GM12878 (cell line): ENCODE measurements around the gene SYNPR. TPM values are rescaled to one million over a fixed set of nuclear protein-coding genes. Genes with fewer than 3 reads are reported as not detected.
A peak's percentile ranks its signal among the peaks of the same experiment; 100 is the strongest.

ENCODE experiments used
- ATAC-seq: fragments of 200-7000 bp; cut with Tn5 transposase; 3 replicates; pipeline ENCODE4 v1.9.1; 2020; ENCODE audit warnings: mild to moderate bottlenecking, moderate library complexity
- BruUV-seq: library from RNA; stranded (reverse); fragments of 400-500 nt; replicated peaks from 2 replicates; lab custom pipeline; 2021; lab: Mats Ljungman, UMichigan
- CTCF ChIA-PET: fragments of 300-600 bp; sonication (Branson Sonifier 250); formaldehyde crosslinking; extraction: SDS; loops from one replicate; lab custom pipeline; 2021; ENCODE audit warnings: inconsistent platforms; lab: Yijun Ruan, JAX
- POLR2A ChIA-PET: fragments of 350-600 bp; formaldehyde crosslinking; extraction: SDS; loops from one replicate; lab custom pipeline; 2021; ENCODE audit warnings: inconsistent platforms; lab: Charles Lee
- RAD21 ChIA-PET: fragments of 300-600 bp; sonication (Branson Sonifier 250); formaldehyde crosslinking; loops from one replicate; lab custom pipeline; 2023; ENCODE audit warnings: antibody characterized with exemption; ENCODE audit not compliant: unreplicated experiment; lab: Charles Lee
- SMC1A ChIA-PET: fragments of 300-600 bp; sonication (Branson Sonifier 250); formaldehyde crosslinking; loops from one replicate; lab custom pipeline; 2023; ENCODE audit not compliant: unreplicated experiment, uncharacterized antibody; lab: Charles Lee
- DNase-seq: peaks from one replicate; pipeline ENCODE4 v3.0.0-alpha.2; 2011; ENCODE audit warnings: low read depth, low spot score
- FAIRE-seq: peaks from 3 replicates; lab custom pipeline; 2011; peaks lifted over from hg19 to GRCh38; lab: Jason Lieb, UNC
- H2AFZ ChIP-seq: 2 replicates; pipeline ENCODE4 v1.6.0; 2011; ENCODE audit warnings: low read depth, low read length, control low read depth; ENCODE audit not compliant: control insufficient read depth
- H3K27ac ChIP-seq: 2 replicates; pipeline ENCODE4 v1.5.1; 2011; ENCODE audit warnings: control low read depth; ENCODE audit not compliant: control insufficient read depth, insufficient read depth
- H3K27me3 ChIP-seq, 2 experiments: replicated peaks in 1 of 2; 2 replicates each; pipeline versions ENCODE4 v1.6.0 to v1.6.1; 2011; ENCODE audit warnings: low read length in 1 of 2; ENCODE audit not compliant: control insufficient read depth in 2 of 2, insufficient read depth in 2 of 2
- H3K36me3 ChIP-seq, 2 experiments: 2 replicates each; pipeline ENCODE4 v1.5.1; 2011; ENCODE audit warnings: low read length in 1 of 2; ENCODE audit not compliant: control insufficient read depth in 2 of 2, insufficient read depth in 2 of 2
- H3K4me1 ChIP-seq: 2 replicates; pipeline ENCODE4 v1.6.1; 2011; ENCODE audit warnings: mild to moderate bottlenecking, low read length, moderate library complexity, mixed read lengths; ENCODE audit not compliant: control insufficient read depth, insufficient read depth
- H3K4me2 ChIP-seq: 2 replicates; pipeline ENCODE4 v1.6.0; 2011; ENCODE audit warnings: control low read depth; ENCODE audit not compliant: control insufficient read depth, insufficient read depth
- H3K4me3 ChIP-seq: fragments of 200-600 bp; sonication (generic); 2 replicates; pipeline ENCODE4 v1.5.1; 2016
- H3K79me2 ChIP-seq: 2 replicates; pipeline ENCODE4 v1.6.0; 2011; ENCODE audit warnings: low read length; ENCODE audit not compliant: control insufficient read depth, insufficient read depth
- H3K9ac ChIP-seq: 2 replicates; pipeline ENCODE4 v1.8.0; 2011; ENCODE audit warnings: low read length, control low read depth, mixed read lengths; ENCODE audit not compliant: control insufficient read depth, insufficient read depth
- H3K9me3 ChIP-seq: replicated peaks from 3 replicates; pipeline ENCODE4 v1.5.1; 2011; ENCODE audit warnings: mild to moderate bottlenecking, low read length; ENCODE audit not compliant: control insufficient read depth, insufficient read depth
- H4K20me1 ChIP-seq: 2 replicates; pipeline ENCODE4 v1.6.0; 2011; ENCODE audit not compliant: control insufficient read depth, insufficient read depth
- EP300 ChIP-seq, 2 experiments: fragments of 150-350 bp in 1 of 2; IDR thresholded peaks; 2 replicates each; pipeline ENCODE4 v1.6.1; 2011 to 2012; ENCODE audit warnings: low read depth in 2 of 2, low read length in 2 of 2, borderline replicate concordance in 1 of 2, improper control_type of control experiment in 1 of 2, inconsistent platforms in 1 of 2; ENCODE audit not compliant: control insufficient read depth in 1 of 2
- IKZF1 ChIP-seq: fragments of 450-650 bp; conservative IDR thresholded peaks from 2 replicates; pipeline ENCODE4 v1.6.1; 2017; ENCODE audit warnings: antibody characterized with exemption, mild to moderate bottlenecking
- POLR2AphosphoS5 ChIP-seq: IDR thresholded peaks from 2 replicates; pipeline ENCODE4 v1.6.1; 2011; ENCODE audit warnings: mild to moderate bottlenecking, low read length, inconsistent platforms
- REST ChIP-seq: IDR thresholded peaks from 2 replicates; pipeline ENCODE4 v1.6.1; 2012; ENCODE audit warnings: mild to moderate bottlenecking, low read depth, low read length
- SIX5 ChIP-seq: IDR thresholded peaks from 2 replicates; pipeline ENCODE4 v1.6.1; 2011; ENCODE audit warnings: mild to moderate bottlenecking, low read depth, low read length, moderate library complexity; ENCODE audit not compliant: severe bottlenecking
- YY1 ChIP-seq: IDR thresholded peaks from 2 replicates; pipeline ENCODE4 v1.6.1; 2011; ENCODE audit warnings: low read depth, mild to moderate bottlenecking, low read length
- WGBS: methylation state at CpG from one replicate; pipeline ENCODE4 v1.1.6; 2016; ENCODE audit warnings: low lambda C conversion rate; ENCODE audit not compliant: insufficient replicate concordance, insufficient coverage; ENCODE audit errors: missing lambda C conversion rate; 5-methylcytosine and 5-hydroxymethylcytosine counted together
- in situ Hi-C: fragments of 300-500 bp; cut with MboI; formaldehyde crosslinking; loops from 9 replicates; pipeline ENCODE4 v1.14.3; 2018; ENCODE audit warnings: mixed read lengths
- intact Hi-C: fragments of 100-400 bp; cut with micrococcal nuclease; formaldehyde crosslinking; loops from one replicate; pipeline ENCODE4 v1.14.2; 2022; ENCODE audit not compliant: unreplicated experiment
- polyA plus RNA-seq, 11 experiments: library from polyadenylated mRNA; depleted of rRNA in 4 of 11; unstranded in 6 of 11; stranded (reverse) in 5 of 11; fragments of >200 nt; fragmentation: Nextera tagmentation in 4 of 11; fragmentation: Illumina TruSeq in 1 of 11; extraction: Ambion mirVana in 4 of 11; extraction: Trizol in 1 of 11; gene quantifications; 1 replicate in 1 of 11; 2 replicates in 10 of 11; pipeline versions ENCODE4 v1.2.1 to v1.2.3, GENCODE V29; 2011 to 2016; ENCODE audit warnings: inconsistent platforms in 2 of 11, missing spikeins in 2 of 11, low read depth in 1 of 11
- total RNA-seq, 4 experiments: library from RNA; depleted of rRNA in 3 of 4; stranded (reverse); fragments of >200 nt in 3 of 4; fragmentation: Illumina TruSeq in 1 of 4; extraction: Trizol in 1 of 4; gene quantifications; 2 replicates each; pipeline versions ENCODE4 v1.2.1 to v1.2.3, GENCODE V29; 2013 to 2021

Gene SYNPR
- total and polyA plus RNA-seq, 10 of the 15 experiments (the other 5 are each of a cell fraction or from before 2014, with no cell fraction given) = not detected

GRCh38 chr3:63355809-63356208, 77.7 kb downstream of the SYNPR start:
- Histone ChIP-seq H3K4me2 (no peak overlapping the region), H3K9me3 (no peaks in the 10 kb centered on the region), H3K27me3 (no peaks in the 10 kb centered on the region), H2AFZ (no peak overlapping the region), H3K9ac (no peak overlapping the region), H3K36me3 (no peaks in the 10 kb centered on the region), H3K4me1 (no peaks in the 10 kb centered on the region), H3K4me3 (no peak overlapping the region), H3K79me2 (no peaks in the 10 kb centered on the region), H4K20me1 (no peaks in the 10 kb centered on the region), H3K27ac (no peak overlapping the region)
- CTCF ChIA-PET = no interaction called here
- in situ Hi-C loops (no loop called here), intact Hi-C loops (no loop called here)
- no peak for TF ChIP-seq IKZF1
- BruUV-seq = no TSS peak
- WGBS = 17% methylated on average over 2 of the region's 2 CpGs
- no peak for DNase-seq
- no peak for ATAC-seq
- POLR2A ChIA-PET = no interaction called here
- RAD21 ChIA-PET = no interaction called here
- no peak for FAIRE-seq
- SMC1A ChIA-PET = interaction anchor here (1.7 kb wide), 1 partner anchor 14 kb away, joined by 3 read pairs; no protein-coding TSS in a partner anchor

- RAD21 ChIA-PET = interaction anchor here (1.8 kb wide), 1 partner anchor 454 kb away, joined by 5 read pairs; the partner anchor contains the start of gene C3orf49
- TF ChIP-seq YY1 = no peak
- no peak for TF ChIP-seq POLR2AphosphoS5
- peak; percentile 70 for TF ChIP-seq REST
- no peak for TF ChIP-seq EP300 (IDR thresholded peaks at IDR 0.05; ENCODE audit: borderline replicate concordance in 1 of 2, control insufficient read depth in 1 of 2, low read depth in 2 of 2, low read length in 2 of 2)
- TF ChIP-seq SIX5 = no peak
- SMC1A ChIA-PET = no interaction called here
- POLR2A ChIA-PET = no interaction called here
- H4K20me1 ChIP-seq = no peaks in the 10 kb centered on the region
- H2AFZ ChIP-seq = no peak overlapping the region
- no peaks in the 10 kb centered on the region for H3K36me3 ChIP-seq
- no peaks in the 10 kb centered on the region for H3K9me3 ChIP-seq
- no peak overlapping the region for H3K4me3 ChIP-seq
- CTCF ChIA-PET = interaction anchor here (0.9 to 7.8 kb wide), 4 partner anchors 13 to 454 kb away, joined by 3 to 53 read pairs (median 3); partner anchors contain the start of gene C3orf49
- no peak overlapping the region for H3K27ac ChIP-seq
- BruUV-seq = no TSS peak
- intact Hi-C loops = no loop called here
- no peak for FAIRE-seq
- no peak for DNase-seq
- no peak overlapping the region for H3K4me2 ChIP-seq
- 0% methylated on average over 1 of the region's 1 CpG for WGBS
- ATAC-seq = no peak
- H3K27me3 ChIP-seq = no peaks in the 10 kb centered on the region
- H3K4me1 ChIP-seq = no peaks in the 10 kb centered on the region
- no peak overlapping the region for H3K9ac ChIP-seq
- H3K79me2 ChIP-seq = no peaks in the 10 kb centered on the region
- in situ Hi-C loops = no loop called here
Measured at GRCh38 chr3:63364495-63364894, 86.4 kb downstream of the SYNPR start.
